ENCODE results near the gene PLCL1.

Gene PLCL1

DNA sequence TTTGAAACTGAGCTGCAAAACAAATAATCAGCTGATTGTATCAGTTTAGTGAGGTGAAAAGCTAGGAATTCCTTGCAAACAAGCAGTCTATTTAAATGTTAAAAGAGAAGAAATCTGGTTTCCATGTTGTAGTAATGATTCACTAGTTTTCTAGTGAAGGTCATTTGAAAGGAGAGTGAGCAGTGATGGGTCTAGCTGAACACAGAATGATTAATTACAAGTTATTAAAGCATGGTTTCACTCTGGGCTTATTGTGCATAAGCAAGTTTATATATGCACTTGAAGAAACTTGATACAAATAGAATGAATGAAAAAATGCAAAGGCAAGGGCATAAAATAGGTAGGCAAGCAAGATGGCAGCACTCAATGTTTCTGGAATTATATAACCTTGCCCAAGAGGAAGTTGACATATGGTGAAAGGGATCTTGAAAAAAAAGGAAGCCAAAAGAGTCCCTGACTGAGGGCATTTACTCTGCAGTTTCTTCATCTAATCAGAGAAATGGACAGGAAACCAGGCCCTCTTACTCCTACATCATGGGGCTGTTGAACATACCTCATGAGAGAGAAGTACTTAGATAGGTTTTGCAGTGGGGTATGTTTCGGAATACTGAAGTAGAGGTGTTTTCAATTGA, 53.2 kb downstream of the PLCL1 start:
- no peak for DNase-seq (ENCODE audit: low read depth in 2 of 2)

DNA sequence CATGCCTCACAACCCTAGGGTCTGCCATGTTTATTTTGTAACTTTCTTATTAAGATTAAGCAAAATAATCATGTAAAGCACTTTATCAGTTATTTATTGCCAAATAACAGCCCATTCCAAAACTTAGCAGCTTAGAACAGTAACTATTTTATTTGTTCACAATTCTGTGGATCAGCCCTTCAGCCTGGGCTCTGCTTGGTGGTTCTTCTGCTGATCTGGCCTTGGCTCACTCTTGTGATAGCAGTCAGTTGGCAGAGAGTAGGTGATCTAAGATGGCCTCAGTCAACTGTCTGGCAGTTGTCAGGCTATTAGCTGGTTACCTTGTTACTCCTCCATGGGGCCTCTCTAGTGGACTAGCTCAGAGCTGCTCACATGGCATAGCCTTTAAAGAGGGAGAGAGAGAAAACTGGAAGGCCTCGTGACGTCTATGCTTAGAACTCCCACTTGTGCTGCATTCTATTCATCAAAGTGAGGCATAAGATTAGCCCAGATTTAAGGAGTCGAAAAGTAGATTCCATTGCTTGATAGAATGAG, 54.3 kb downstream of the PLCL1 start:
- no peak for DNase-seq (ENCODE audit: low read depth in 2 of 2)

DNA sequence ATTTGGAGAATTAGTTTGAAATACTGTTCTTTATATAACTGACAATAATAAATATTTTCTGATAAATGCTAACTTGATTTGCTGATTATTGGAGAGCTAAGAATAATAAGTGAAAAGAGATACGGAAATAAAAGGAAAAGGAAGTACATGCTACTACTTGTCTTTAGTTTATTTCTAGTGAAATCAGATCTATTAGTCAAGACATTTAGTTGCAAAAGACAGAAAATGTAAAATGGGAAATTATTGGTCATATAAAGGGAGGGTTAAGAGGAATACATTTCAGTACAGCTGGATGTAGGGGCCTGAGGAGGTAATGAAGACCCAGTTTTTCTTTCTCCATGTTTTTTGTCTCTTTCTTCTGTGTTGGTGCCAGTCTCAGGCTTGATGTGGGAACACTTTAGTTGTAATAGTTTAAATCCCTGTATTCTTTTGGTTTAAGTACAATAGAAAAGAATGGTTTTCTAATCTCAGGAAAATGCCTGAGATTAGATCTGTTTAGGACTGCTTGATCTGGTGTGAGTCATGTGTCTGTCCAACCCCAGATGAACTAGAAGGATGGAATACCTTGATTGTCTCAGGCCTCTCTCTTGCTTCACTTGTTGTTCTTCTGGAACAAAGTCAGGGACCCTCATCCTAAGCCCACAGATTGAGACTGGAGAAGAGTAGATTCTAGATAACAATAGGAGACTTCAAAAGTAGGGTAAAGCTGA, 58.0 kb downstream of the PLCL1 start:
- DNase-seq (ENCODE audit: low read depth in 2 of 2) = no peak

DNA sequence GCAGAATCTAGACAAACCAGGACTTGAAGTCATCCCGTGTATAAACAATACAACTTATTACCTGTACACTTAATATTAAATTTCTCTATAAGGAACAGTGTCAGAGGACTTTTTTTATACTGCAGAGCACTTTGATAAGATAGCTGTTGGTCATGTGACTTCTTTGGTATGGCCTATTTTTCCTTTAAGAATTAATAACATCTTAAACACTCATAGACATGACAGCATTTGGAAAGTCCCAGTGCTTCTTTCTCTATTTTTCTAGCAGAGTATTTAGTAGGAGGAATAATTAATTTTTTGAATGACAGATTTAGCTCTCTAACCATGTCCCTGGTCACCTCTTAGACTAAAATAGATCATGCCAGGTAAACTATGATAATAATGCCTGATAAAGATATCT, 59.4 kb downstream of the PLCL1 start:
- no peak for DNase-seq (ENCODE audit: low read depth in 2 of 2)

GRCh38 chr2:197866455-197866854, 62.1 kb downstream of the PLCL1 start:
- no peak for DNase-seq (ENCODE audit: low read depth in 2 of 2)

DNA sequence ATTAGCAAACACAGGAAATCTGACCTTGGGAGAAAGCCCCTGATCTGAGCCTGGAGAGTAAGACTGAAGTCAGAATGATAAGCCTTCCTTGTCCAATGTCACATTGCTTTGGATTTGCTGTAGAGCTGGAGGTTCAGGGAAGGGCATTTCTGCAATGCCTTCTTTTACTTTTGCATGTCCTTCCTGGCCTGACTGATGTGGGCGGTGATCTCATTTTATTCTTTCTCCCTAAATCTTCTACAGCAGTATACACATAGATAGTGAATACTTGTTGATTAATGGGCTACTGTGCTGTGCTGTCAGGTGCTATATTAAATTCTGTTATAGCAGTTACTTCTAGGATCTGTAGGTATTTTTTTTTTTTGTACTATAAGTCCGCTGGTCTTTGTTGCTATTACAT, 62.6 kb downstream of the PLCL1 start:
- no peak for DNase-seq (ENCODE audit: low read depth in 2 of 2)

DNA sequence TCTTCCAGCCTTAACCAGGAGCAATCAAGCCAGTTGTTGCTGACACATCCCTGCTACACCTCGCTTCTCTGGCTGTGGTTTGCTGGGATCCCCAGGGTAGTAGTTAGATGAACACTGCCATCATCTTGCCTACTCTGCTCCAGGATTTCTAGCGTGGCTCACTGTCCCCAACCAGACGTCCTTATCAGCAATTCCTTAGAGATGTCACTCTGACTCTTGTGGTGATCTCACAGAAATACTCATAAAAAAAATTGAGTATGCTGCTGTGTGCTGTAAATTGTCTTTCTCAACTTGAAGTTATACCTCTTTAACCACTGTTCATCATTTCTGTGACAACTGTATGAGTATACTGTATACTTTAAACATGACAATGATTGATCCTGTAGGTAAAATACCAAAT, 63.2 kb downstream of the PLCL1 start:
- DNase-seq (ENCODE audit: low read depth in 2 of 2) = no peak

DNA sequence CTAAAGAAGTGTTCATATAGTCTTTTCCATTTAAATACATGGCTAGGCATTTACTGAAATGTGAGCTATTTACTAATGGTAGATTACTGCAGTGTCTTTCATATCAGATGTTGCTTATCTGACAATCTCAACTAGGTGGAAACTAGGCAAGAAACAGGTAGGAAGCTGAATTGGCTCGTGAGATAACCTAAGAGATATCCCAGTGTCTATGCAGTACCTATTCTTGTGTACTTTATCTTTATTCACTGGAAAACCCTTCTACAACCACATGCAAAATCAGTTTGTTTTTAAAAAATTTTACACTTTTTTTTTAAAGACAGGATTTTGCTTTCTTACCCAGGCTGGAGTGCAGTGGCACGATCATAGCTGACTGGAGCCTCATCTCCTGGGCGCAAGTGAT, 63.8 kb downstream of the PLCL1 start:
- DNase-seq (ENCODE audit: low read depth in 2 of 2) = no peak

- DNase-seq (ENCODE audit: low read depth in 2 of 2) = no peak
These were observed 64.6 kb downstream of the PLCL1 start for GRCh38 chr2:197869041-197869440.

- no peak for DNase-seq (ENCODE audit: low read depth in 2 of 2)
These were observed 65.2 kb downstream of the PLCL1 start for GRCh38 chr2:197869501-197870111.

GRCh38 chr2:197870137-197870536, 65.7 kb downstream of the PLCL1 start:
- DNase-seq (ENCODE audit: low read depth in 2 of 2) = no peak

- no peak for DNase-seq (ENCODE audit: low read depth in 2 of 2)
These were observed 67.5 kb downstream of the PLCL1 start for GRCh38 chr2:197871780-197872456.

DNA sequence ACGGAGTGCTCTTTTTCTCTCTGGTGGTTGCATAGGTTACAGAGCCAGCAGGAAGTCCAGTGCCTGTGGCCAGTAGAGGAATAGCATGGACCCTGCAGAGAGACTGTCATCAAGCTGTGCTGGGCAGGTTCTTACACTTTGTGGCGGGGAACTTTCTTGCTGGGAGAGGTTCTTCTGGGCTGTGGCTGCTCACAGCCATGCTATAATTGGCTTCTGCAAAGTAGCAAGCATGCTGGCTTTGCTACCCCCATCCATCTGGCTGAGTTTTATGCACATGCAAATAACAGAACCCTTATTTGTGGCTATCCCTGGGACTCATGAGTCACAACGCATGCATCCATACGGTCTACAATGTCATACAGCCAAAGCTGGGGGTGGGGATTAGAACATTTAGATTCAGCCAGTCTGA, 68.9 kb downstream of the PLCL1 start:
- DNase-seq (ENCODE audit: low read depth in 2 of 2) = no peak

GRCh38 chr2:197875763-197876162, 71.4 kb downstream of the PLCL1 start:
- no peak for DNase-seq (ENCODE audit: low read depth in 2 of 2)

- DNase-seq (ENCODE audit: low read depth in 2 of 2) = no peak
These were observed 72.1 kb downstream of the PLCL1 start for GRCh38 chr2:197876524-197876923.

DNA sequence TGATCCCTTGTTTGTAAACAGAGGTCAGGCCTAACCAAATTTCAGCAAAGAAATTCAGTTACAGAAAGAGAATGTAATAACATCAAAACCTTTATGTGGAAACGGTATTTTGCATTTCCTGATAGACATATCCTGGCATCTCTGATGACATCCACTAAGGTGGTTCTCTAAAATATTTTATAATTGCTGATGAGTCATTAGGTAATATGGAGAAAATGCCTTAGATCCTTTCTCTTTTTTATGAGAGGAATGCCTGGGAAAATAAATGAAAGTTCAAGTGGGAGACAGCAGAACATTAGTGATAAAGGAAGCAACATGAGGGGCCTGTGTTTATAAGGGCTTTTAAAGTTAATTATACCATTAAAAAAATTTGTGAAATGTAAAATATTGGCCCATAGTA, 72.6 kb downstream of the PLCL1 start:
- no peak for DNase-seq (ENCODE audit: low read depth in 2 of 2)

DNA sequence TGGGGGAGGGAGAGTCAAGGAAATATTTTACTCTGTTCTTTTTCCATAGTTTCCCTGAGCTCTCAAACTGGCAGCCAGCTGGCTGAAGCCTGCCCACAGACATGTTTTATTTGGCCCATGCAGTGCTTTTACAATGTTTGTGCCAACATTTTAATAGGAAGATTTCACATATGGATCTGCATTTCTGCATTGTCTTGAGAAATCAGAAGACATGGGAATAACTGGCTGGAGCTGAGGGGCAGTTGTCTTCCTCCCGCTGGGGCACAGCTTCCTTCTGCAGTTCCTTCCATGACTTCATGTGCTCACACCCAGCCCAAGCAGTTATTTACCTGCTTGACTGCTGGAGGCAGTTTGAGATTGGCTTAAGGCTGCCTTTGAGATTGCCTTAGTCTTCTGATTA, 74.4 kb downstream of the PLCL1 start:
- DNase-seq (ENCODE audit: low read depth in 2 of 2) = no peak

DNA sequence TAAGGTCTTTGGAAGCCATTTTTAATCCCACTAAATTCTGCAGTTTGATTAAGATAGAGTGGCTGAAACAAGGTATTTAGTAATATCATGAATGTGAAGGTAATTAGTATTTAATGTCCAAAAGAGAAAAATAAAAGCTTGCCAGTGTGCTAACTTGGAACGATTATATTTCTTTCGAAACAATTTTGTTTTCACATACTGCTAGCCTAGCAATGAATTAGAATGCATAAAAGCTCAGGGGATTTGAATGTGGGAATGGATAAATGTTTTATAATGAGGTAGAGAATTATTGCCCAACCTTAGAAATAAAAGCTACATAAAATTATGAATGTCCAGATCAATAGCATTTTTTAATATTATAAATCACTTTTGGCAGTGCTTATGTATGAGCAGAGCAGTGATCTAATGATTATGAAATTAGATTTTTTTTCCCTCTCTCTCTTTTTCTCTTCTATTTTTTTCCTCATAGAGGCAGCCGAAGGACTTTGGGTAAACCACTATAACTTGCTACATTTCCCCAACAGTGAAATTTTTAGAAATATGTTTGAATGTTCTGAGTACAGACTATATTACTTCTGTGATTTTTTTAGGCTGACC, 75.5 kb downstream of the PLCL1 start:
- no peak for DNase-seq (ENCODE audit: low read depth in 2 of 2)

DNA sequence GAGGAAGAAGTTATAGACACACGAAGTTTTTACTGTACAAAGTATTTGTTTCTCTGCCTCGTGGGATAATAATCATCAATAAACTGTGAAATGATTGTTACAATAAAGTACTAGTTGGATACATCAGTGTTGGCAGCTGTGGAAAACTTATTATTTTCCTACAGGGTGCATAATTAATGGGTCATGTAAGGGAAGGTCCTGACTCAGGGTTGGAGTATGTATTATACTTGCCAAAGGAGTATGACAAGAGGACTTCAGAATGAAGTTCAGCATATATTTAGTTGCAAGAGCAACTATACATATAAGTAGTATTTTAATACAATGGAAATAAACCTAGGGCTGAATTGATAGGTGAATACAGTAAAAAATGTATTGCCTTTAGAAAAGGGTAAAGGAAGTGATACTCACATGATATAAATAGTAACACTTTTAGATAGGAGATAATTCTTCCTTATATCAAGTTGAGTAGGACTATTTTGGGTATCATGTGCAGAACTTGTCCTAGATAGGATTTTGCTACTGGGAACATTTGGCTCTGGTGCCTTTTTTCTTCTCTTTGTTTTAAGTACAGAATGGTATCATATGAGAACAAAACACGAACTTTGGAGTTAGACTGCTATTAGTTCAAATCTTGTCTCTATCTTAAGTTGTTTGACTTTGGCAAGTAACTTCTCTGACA, 79.1 kb downstream of the PLCL1 start:
- DNase-seq (ENCODE audit: low read depth in 2 of 2) = no peak

- no peak for DNase-seq (ENCODE audit: low read depth in 2 of 2)
These were observed 79.9 kb downstream of the PLCL1 start for GRCh38 chr2:197884252-197884651.

DNA sequence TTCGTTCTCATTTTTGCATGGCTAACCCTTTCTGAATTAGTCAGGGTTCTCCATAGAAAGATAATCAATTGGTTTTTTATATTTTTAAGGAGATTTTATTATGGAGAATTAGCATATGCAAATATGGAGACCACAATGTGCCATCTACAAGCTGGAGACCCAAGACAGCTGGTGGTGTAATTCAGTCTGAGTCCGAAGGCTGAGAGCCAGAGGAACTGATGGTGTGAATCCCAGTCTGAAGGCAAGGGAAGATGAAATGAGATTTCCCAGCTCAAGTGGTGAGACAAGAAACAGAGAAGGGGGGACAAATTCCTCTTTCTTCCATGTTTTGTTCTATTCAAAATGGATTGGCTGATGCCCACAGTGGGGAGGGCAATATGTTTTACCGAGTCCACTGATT, 80.7 kb downstream of the PLCL1 start:
- DNase-seq (ENCODE audit: low read depth in 2 of 2) = no peak

DNA sequence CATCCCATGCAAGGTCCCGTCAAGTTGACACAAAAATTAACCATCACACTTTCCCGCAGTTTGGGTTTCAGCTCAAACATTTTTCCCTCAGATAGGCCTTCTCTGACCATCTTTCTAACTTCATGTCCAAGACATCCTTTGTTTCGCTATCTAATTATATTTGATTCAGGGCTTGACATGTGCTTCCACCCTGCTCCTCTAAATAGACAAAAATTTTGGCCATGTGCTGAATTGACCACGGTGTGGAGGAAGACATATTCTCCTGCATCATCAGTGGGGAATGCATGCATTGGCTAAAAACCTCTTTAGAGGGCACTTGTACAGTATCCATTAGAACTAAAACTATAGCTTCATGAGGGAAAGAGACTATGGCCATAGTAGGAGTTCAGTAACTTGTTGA, 81.2 kb downstream of the PLCL1 start:
- no peak for DNase-seq (ENCODE audit: low read depth in 2 of 2)

All from activated CD8-positive, alpha-beta memory T cell treated with anti-CD3 and anti-CD28 coated beads for 4 hours (primary cell).